ENCODE measurements around the gene BCKDHA.
"Not testable (repeated sequence)": the region's sequence is repeated elsewhere in the genome, so short reads cannot be mapped to it uniquely, and the experiment has no call there.

Gene BCKDHA

GRCh38 chr19:41449865-41450178 lies 52.2 kb downstream of the BCKDHA start:
- no peak for DNase-seq

GRCh38 chr19:41452584-41453275 lies 55.1 kb downstream of the BCKDHA start:
- DNase-seq = no peak

GRCh38 chr19:41455936-41456335 lies 58.3 kb downstream of the BCKDHA start:
- no peak for DNase-seq

- no peak for DNase-seq
These were observed 58.8 kb downstream of the BCKDHA start for GRCh38 chr19:41456342-41456918.

GRCh38 chr19:41457241-41457640 lies 59.6 kb downstream of the BCKDHA start:
- no peak for DNase-seq

GRCh38 chr19:41462497-41462896 lies 64.9 kb downstream of the BCKDHA start:
- DNase-seq = no peak

- not testable (repeated sequence) for DNase-seq
These were observed 65.9 kb downstream of the BCKDHA start for GRCh38 chr19:41463257-41464256.
